HG03045 (cell line): ENCODE measurements around the gene GPN1.
"Not testable (repeated sequence)": the region's sequence is repeated elsewhere in the genome, so short reads cannot be mapped to it uniquely, and the experiment has no call there.

Experiments
- ATAC-seq: cut with Tn5 transposase; IDR thresholded peaks from one replicate; pipeline ENCODE4 v1.9.1; 2021; ENCODE audit warnings: mild to moderate bottlenecking, moderate library complexity; ENCODE audit not compliant: unreplicated experiment

The GPN1 gene

DNA sequence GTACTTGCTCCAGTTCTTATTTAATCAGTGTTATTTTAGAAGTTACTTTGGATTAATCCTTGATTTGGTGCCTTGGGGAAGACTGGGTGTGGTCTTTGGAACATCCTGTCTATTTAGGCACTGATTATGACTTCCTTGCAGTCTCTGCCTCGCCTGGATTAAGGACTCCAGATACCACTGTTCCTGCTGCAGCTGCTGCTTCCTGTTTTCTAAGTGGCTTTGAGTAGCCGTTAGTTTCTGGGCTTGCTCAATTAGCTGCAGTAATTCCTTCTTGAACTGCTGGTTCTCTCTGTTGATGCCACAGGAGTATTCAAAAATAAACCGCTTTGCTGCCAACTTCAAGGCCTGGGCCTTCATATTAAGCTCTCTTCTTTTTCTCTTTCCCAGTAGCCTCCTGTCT is 1.9 kb upstream of the GPN1 start:
- not testable (repeated sequence) for ATAC-seq

DNA sequence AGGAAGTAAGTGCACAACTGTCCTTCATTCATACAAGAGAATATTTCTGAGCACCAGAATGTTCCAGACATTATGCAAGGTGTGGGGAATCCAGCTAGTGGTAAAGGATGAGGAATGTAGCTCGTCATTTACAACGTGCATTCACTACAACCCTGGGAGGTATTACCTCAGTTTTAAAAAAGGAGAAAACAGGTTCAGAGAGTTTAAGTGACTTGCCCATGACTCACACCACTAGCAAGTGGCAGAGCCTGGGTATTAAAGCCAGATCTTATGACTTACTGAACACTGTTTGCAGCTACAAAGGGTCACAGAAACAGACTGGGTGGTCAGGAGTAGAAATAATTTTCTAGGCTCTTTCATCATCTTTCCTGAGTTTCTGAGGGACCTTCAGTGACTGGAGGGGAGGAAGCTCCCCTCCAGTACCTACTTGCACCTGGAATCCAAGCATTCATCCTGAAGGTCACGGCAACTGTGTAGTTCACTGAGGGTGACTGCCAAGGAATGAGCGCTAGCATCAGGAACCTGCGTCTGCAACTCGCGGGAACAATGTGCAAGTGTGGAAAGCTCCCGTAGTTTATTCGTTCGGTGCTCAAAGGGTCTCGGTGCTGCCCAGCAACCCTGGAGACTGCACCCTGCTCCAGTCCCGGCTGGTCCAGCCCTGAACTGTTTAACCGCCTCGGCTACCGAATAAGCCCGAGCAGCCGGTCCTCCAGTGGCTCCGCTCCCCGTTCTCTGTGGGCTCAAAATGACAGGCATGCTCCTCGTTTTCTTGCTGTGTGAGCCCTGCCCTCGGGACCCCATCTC is 685 bp upstream of the GPN1 start:
- peak; percentile 20 for ATAC-seq

DNA sequence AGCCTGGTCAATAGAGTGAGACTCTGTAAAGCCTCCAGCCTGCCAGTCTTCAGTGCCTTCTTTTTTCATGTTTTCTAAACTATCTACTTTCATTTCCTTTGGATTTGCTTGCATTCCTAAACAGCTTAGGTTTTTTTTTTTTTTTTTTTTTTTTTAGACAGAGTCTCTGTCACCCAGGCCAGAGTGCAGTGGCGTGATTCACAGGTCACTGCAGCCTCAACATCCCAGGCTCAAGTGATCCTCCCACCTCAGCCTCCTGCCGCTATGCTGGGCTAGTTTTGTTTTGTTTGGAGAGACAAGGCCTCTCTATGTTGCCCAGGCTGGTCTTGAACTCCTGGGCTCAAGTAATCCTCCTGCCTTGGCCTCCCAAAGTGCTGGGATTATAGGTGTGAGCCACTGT is 1.4 kb downstream of the GPN1 start:
- not testable (repeated sequence) for ATAC-seq

DNA sequence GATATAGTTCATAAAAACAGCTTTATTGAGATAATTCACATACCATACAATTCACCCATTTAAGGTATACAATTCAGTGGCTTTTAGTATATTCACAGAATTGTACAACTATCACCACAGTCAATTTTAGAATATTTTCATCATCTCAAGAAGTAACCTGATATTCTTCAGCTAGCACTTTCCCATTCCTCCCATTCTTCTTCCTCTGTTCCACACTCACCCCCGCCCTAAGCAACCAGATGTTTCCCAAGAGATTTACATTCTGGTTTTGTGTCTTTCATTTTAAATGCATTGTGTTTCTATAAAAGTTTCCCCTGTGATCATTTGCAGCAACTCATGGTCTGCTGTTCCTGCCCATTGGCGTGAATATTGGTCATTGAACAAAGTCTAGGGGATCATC is 5.4 kb downstream of the GPN1 start:
- no peak for ATAC-seq

DNA sequence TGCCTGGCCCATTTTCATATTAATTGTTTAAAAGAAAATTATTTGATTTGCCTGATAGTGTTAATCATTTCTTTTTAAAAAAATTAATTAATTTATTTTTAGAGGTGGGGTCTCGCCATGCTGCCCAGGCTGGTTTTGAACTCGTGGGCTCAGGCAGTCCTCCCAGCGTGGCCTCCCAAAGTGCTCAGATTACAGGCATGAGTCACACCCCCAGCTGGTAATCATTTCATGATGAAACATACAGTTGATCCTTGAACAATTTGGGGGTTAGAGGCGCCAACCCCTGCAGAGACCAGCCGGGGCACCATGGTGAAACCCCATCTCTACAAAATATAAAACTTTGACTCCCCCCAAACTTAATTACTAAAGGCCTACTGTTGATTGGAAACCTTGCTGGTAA is 7.9 kb downstream of the GPN1 start:
- no peak for ATAC-seq

DNA sequence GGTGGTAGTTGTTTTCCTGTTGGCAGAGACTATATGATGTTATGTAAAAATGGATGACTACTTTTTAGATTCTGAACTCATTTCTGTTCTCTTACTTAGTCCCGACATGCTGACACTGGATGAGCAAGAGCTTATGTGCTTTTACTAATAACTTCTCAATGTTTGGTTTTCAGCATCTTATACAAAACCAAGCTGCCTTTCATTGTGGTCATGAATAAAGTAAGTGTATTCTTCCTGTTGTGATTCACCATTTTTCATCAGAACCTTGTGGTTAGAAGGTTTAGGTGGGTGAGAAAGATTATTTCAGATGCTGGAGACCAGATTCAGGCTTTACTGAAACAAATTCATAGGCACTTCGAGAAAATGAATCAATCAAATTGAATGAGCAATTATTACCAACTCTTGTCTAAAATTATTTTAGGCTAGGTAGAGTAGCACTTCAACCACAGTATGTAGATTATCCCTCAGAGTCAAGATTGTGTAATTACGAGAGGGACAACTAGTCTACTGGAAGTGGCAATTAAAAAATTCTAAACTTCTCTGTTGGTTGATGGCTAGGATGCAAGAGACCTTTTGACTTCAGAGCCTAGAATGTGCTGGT is 9.3 kb downstream of the GPN1 start:
- ATAC-seq = no peak

DNA sequence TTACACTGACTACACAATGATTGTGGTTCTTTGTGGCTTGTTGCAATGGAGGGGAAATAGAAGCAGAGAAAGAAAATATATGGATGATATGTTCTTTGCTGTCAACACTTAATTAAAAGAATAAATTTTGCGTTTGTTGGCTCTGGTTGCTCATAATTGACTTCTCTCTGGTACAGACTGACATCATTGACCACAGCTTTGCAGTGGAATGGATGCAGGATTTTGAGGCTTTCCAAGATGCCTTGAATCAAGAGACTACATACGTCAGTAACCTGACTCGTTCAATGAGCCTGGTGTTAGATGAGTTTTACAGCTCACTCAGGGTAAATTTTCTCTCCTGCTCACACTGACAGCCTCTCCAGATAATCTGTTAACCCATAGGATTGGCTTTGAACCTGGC is 9.9 kb downstream of the GPN1 start:
- no peak for ATAC-seq

DNA sequence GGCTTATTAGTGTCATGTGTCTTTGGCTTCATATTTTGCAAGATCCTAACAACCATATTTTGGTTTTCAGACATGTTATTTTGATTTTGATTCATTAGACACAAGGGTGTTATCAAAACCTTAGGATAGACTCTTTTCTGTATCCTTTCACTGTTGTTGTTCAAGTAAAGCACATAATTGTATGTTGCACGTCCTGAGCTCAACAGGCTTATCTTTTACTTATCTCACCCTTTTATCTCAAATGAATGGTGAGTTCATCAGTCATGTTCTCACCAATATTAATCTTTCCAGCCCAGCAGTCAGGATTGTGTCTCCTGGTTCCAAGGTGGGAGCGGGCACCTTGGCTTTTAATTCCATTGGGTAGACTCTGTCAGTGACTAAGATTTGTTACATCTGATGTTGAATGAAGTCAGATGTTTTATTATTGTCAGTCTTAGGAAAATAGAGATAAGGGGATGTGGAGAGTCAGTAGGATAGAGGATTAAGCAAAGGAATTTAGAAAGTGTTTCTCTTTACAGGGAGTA is 11.9 kb downstream of the GPN1 start:
- ATAC-seq = no peak

DNA sequence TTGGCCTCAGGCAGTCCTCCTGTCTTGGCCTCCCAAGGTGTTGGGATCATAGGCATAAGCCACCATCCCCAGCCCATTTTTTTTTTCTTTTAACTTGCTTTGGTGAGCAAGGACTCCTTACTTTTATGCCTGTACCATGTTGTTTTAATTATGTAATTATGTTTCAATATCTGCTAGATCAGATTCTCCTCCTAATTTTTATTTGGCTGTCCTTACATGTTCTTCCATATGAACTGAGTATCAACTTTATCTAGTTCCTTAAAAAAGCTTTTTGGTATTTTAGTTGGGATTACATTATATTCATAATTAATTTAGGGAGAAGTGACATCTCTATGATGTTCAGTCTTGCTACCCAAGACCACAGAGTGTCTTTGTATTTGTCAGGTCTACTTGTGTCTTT is 16.3 kb downstream of the GPN1 start:
- ATAC-seq = no peak

DNA sequence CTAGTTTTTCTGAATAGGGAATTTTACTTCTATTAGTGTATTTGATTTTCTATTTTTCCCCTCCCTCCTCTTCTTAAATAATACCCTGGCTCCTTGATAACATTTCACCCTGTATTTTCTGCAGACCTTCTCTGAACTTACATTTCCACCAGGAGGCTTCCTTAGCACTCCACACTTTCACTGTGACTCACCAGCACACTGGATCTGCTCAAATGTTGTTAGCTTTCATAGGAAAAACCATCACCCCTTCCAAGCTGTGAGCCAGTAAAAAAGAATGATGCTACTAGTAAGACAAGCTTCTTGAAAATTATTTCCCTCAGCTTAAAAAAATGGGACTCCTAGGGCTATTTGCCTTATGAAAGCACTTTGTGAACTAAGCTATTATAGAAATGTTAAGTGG is 18.4 kb downstream of the GPN1 start:
- ATAC-seq = no peak

DNA sequence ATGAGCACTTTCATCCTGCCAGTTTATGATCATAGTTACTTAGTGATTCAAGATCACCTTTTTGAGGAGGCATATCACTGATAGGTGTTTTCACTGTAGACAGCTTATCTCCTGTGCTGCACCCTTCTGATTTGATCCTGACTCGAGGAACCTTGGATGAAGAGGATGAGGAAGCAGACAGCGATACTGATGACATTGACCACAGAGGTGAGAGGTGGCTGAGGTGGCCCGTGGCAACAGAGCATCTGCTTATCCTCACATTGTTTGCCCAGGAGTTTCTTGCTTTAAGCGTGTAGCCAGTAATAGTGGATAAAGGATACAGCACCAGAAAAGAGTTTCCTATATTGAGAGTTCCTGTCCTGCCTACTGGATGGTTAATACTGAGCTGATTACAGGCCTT is 18.9 kb downstream of the GPN1 start:
- no peak for ATAC-seq

DNA sequence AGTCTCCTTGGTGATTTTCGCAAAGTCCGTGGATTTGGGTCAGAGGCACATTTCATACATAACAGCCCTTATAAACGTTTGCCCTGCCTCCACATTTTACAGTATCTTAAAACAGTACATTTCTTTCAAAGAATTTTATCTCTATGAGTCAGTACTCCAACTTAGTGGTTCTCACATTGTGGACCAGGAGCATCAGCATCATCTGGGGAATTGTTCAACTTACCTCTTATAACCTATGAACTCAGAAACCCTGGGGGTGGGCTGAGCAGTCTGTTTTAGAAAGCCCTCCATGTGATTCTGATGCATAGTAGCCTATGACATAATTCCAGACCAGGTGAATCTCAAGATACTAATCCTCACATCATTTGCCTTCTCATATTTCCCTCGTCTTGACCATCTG is 22.2 kb downstream of the GPN1 start:
- ATAC-seq = no peak

DNA sequence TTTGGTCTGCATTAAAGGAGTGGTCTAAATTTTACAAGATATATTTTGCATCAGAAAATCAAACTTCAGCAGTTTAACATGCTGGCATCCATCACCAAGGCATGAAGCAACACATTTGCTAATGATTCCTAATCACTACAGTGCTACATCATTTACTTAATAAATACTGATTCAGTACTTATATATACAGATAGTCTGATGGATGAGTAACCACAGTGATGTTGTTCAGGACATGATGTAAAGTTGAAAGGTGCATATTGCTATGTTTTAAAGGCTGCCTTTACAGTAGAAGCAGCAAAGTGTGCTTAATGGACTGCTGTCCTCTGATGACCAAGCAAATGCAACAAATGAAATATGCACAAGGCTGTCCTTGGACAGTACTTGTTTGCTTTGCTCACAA is 23.5 kb downstream of the GPN1 start:
- no peak for ATAC-seq

DNA sequence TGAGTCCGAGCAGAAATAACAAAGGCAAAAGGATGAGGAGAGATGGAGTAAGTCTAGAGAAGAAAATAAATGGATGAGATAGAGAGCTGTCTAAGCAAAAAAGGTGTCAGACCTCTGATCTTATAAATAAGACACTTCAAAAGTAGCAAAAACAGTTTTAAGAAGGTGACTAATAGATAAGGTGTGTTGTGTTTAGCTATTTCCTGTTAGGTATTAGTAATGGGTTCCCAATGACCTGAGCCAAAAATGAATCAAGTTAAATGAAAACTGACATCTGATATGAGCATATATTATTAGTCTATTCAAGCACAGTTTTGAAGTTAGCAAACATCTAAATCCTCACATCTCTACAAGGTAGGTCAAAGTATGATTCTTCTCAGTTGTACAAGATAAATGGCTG is 23.9 kb downstream of the GPN1 start:
- ATAC-seq = no peak

DNA sequence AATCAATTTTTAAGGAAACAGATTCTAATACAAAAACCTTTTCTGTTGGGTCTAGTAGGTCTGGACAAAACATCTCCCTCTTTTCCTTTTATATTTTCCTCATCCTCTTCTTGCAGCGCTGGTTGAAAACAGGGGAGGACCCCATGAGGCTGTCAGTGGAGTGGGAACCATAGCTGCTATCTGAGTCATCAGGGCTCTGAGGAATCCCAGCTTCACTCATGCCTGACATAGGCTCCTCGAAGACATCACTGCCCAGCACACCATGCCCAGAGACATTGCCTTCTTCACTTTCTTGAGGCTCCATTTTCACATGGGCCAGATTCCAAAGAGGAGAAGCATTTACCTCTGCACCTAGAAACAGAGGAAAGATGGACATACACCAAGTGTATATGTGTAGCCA is 24.5 kb downstream of the GPN1 start:
- ATAC-seq = no peak

DNA sequence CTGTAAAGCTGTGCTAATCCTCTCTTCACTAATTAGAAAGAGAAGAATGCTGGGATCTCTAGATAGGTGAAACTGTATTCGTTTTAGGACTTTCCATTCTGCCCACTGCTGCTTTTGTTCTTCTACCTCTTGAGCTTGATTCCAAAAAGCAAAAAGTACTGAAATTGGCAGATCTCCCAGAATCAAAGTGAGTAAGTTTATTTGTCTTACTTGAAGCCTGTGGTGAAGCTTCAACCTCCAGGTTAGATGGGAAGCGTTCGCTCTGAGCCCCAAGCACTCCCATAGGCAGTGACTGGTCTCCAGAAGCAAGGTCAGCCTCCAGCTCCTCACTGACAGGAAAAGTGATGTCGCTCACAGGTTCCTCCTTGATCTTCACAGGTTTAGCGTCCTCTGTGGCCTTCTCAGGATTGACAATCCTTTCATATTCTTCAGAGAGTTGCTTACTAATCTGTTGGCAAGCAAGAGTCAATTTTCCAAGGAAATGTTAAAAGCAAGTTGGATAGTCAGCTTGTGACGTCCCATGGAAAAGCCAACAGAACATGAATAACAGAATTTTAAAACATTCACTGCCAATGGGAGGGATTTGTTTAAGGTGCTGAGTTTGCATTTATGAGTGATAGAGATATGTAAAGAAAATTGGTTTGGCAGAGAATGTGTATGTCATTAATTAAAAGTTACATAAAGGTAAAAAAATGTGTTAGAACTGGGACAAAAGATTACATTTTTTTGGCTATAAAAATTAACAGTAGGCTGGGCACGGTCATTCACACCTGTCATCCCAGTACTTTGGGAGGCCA is 26.5 kb downstream of the GPN1 start:
- no peak for ATAC-seq

DNA sequence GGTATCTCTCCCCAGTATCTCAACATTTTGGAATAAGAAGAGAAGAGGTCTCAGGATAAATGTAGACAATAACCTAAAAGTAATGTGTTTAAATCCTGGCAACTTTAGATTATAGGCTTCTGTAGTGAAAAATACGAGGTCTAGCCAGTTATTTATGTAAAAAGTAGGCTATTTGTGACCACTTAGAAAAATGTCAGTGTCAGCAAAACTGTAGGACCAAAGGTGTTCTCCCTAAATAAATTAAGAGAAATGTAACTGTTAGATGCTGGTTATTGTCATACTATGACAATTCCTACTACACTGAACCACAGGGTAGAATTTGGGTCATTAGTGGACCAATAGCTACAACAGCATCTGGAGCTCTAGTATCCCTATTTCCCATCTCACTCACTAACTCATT is 32.5 kb downstream of the GPN1 start:
- no peak for ATAC-seq

DNA sequence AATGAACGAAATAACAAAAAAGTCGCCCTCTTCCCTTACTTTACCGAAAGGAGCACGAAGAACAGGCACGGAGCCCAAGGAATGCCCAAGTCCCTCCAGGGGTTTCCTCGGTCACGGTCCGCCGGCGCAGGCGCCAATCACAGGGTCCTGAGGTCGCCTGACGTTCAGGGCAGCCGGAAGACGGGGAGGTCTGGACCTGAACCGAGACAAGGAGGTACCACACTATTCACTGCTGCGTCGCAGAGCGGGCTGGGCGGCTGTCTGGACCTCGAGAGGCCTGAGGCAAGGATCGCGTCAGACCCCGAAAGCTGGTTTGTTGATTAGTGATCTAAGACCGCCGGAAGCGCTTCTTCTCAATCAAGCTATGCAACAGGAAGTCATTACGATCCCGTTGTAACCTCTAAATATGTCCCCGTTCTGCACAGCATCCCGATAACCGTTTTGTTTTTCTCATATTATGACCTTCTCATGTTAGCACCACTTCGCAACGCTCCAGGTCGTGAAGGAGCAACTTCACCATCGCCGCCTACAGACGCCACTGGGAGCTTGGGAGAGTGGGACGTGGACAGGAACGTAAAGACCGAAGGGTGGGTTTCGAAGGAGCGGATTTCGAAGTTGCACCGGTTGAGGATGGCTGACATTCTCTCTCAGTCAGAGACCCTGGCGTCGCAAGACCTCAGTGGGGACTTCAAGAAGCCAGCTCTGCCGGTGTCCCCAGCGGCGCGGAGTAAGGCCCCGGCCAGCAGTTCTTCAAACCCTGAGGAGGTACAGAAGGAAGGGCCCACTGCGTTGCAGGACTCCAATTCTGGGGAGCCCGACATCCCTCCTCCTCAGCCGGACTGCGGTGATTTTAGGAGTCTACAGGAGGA is 34.7 kb downstream of the GPN1 start, which contains the start of the genes SLC4A1AP and SUPT7L:
TSS of gene SLC4A1AP (plus strand) at position 605 of the 869 bp plus-strand sequence. CDS start at position 631, 26 bp downstream.
TSS of gene SUPT7L (minus strand) at position 330 of the 869 bp plus-strand sequence. CDS start 1,422 bp downstream, outside the sequence.
- ATAC-seq = peak; percentile 68

DNA sequence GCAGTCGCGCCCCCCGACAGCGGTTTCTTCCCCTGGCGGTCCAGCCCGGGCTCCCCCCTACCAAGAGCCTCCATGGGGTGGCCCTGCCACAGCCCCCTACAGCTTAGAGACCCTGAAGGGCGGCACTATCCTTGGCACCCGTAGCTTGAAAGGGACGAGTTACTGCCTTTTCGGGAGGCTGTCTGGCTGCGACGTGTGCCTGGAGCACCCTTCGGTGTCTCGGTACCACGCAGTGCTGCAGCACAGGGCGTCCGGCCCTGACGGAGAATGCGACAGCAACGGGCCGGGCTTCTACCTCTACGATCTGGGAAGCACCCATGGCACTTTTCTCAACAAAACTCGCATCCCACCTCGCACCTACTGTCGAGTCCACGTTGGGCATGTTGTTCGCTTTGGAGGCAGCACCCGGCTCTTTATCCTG is 35.3 kb downstream of the GPN1 start:
- ATAC-seq = peak; percentile 9

DNA sequence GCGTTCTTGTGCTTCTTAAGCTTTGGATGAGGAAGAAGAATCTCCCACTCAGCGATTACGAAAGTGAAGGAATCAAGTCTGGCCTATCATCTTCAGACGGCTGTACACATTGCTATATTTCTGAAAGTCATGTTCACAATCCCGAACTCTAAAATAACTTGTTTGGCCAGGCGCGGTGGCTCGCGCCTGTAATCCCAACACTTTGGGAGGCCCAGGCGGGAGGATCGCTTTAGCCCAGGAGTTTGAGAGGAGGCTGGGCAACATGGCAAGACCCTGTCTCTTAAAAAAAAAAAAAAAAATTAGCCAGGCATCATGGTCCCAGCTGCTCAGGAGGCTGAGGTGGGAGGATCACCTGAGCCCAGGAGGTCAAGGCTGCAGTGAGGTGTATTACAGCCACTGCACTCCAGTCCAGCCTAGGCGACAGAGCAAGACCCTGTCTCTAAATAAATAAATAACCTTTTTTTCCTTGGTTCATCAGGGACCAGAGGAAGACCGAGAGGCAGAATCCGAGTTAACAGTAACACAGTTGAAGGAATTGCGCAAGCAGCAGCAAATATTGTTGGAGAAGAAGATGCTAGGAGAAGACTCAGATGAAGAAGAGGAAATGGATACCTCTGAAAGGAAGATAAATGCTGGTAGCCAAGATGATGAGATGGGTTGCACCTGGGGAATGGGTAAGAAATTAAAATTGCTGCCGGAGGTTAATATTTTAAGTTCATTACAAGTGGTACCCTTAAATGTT is 35.9 kb downstream of the GPN1 start:
- ATAC-seq = no peak
